PC-3 (cell line): ENCODE results near the gene KDSR. TPM values are rescaled to one million over a fixed set of nuclear protein-coding genes. Genes with fewer than 3 reads are reported as not detected.

ENCODE experiments used
- ATAC-seq: fragments of 200-7000 bp; cut with Tn5 transposase; 2 replicates; pipeline ENCODE4 v1.9.1; 2020; ENCODE audit warnings: mild to moderate bottlenecking, moderate library complexity
- BruUV-seq: library from RNA; stranded (reverse); fragments of 400-500 nt; replicated peaks from 2 replicates; lab custom pipeline; 2021; lab: Mats Ljungman, UMichigan
- CTCF ChIA-PET: fragments of 300-600 bp; sonication (Branson Sonifier 250); formaldehyde crosslinking; loops from one replicate; lab custom pipeline; 2022; ENCODE audit warnings: antibody characterized with exemption; lab: Charles Lee
- POLR2A ChIA-PET: fragments of 300-600 bp; sonication (Branson Sonifier 250); formaldehyde crosslinking; loops from one replicate; lab custom pipeline; 2022; ENCODE audit warnings: antibody characterized with exemption; ENCODE audit not compliant: unreplicated experiment; lab: Charles Lee
- DNase-seq: peaks from one replicate; pipeline ENCODE4 v3.0.0-alpha.2; 2015
- H2AFZ ChIP-seq: fragments of 300-600 bp; sonication (generic); 2 replicates; pipeline ENCODE4 v1.6.0; 2016; ENCODE audit warnings: antibody characterized with exemption, low read length
- H3F3A ChIP-seq: fragments of 300-600 bp; sonication (generic); one replicate; pipeline ENCODE4 v1.6.0; 2017; ENCODE audit warnings: antibody characterized with exemption, low read length, control low read depth, mild to moderate bottlenecking; ENCODE audit not compliant: unreplicated experiment
- H3K27ac ChIP-seq: fragments of 300-600 bp; sonication (generic); 2 replicates; pipeline ENCODE4 v1.5.1; 2016; ENCODE audit warnings: mild to moderate bottlenecking, low read length
- H3K27me3 ChIP-seq: fragments of 300-600 bp; sonication (generic); 2 replicates; pipeline ENCODE4 v1.6.1; 2016; ENCODE audit warnings: low read length, mixed read lengths
- H3K36me3 ChIP-seq: fragments of 300-600 bp; sonication (generic); 2 replicates; pipeline ENCODE4 v1.6.1; 2016; ENCODE audit warnings: low read depth, mixed run types, low read length, mixed read lengths
- H3K4me1 ChIP-seq: fragments of 300-600 bp; sonication (generic); 2 replicates; pipeline ENCODE4 v1.5.1; 2016; ENCODE audit warnings: low read length; ENCODE audit not compliant: insufficient read depth
- H3K4me2 ChIP-seq: fragments of 300-600 bp; sonication (generic); 2 replicates; pipeline ENCODE4 v1.6.0; 2016; ENCODE audit warnings: low read length
- H3K4me3 ChIP-seq: fragments of 300-600 bp; sonication (generic); 2 replicates; pipeline ENCODE4 v1.5.1; 2016; ENCODE audit warnings: mild to moderate bottlenecking, low read length, mixed read lengths
- H3K79me2 ChIP-seq: fragments of 300-600 bp; sonication (generic); 2 replicates; pipeline ENCODE4 v1.6.1; 2017; ENCODE audit warnings: low read length, mixed read lengths
- H3K9ac ChIP-seq: fragments of 300-600 bp; sonication (generic); 2 replicates; pipeline ENCODE4 v1.6.0; 2016; ENCODE audit warnings: mild to moderate bottlenecking, low read length
- H3K9me2 ChIP-seq: fragments of 300-600 bp; sonication (generic); replicated peaks from 2 replicates; pipeline ENCODE4 v1.6.1; 2016; ENCODE audit warnings: mixed run types, low read length, mixed read lengths
- H3K9me3 ChIP-seq: fragments of 300-600 bp; sonication (generic); 2 replicates; pipeline ENCODE4 v1.6.1; 2016; ENCODE audit warnings: low read length, mixed read lengths
- H4K20me1 ChIP-seq: fragments of 300-600 bp; sonication (generic); 2 replicates; pipeline ENCODE4 v1.6.1; 2016; ENCODE audit warnings: low read length, mixed read lengths
- EZH2 ChIP-seq: fragments of 300-600 bp; sonication (generic); IDR thresholded peaks from one replicate; pipeline ENCODE4 v1.6.1; 2017; ENCODE audit warnings: antibody characterized with exemption, mild to moderate bottlenecking, low read length; ENCODE audit not compliant: unreplicated experiment
- EZH2phosphoT487 ChIP-seq: fragments of 300-600 bp; sonication (generic); IDR thresholded peaks from 2 replicates; pipeline ENCODE4 v1.6.1; 2018; ENCODE audit warnings: mild to moderate bottlenecking, antibody characterized with exemption, low read length, borderline replicate concordance
- intact Hi-C: fragments of 100-400 bp; cut with micrococcal nuclease; formaldehyde crosslinking; loops from 2 replicates; pipeline ENCODE4 v1.9.0; 2023
- total RNA-seq: library from RNA; depleted of rRNA; stranded (reverse); fragments of >200 nt; gene quantifications from 2 replicates; pipeline ENCODE4 v1.2.3, GENCODE V29; 2014
- TF ChIP-seq, protein P1 (sequence below): fragments of 300-600 bp; sonication (generic); conservative IDR thresholded peaks from 2 replicates; pipeline ENCODE4 v1.5.1; 2017; ENCODE audit warnings: antibody characterized with exemption, low read depth, mild to moderate bottlenecking, low read length

KDSR gene
- total RNA-seq, 1 experiment from 2014 or later, result 16.1 TPM

DNA sequence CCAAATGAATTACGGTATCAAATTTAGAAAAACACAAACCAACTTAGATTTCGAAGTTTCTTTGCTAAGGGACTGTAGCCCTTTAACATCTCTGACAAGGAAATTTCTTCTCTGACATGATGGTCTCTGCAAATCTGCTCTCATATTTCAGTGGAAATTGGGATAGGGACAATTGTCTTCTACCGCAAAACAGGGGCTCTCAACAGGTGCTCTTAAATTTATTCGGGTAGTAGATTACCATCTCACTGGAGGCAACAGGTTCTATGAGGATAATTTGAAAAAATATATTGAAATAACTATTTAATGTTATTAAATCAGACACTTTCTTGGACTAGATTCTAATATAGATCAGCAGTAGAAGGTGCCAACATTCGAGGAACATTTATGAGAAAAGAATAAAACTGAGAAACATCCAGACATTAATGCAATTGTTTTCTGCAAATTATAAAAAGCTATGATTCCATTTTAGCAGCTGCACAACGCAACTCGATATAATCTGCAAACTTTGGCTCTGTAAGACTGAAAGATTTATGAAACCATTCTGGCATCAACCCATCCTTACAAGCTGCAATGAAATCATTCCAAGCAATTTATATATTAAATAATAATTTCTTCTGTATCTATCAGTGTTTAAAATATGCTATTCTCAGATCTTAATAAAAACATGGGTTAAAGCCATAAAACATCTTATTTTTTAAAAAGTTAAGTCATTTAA, 37.4 kb downstream of the KDSR start:
- no peaks in the 10 kb centered on the region for H3K27me3 ChIP-seq
- no peaks in the 10 kb centered on the region for H3K79me2 ChIP-seq
- ChIA-PET POLR2A (no interaction called here), CTCF (no interaction called here)
- DNase-seq, result no peak
- intact Hi-C loops, result loop anchor here (10.0 kb wide), 1 partner anchor 745 kb away; no protein-coding TSS in a partner anchor
- no peak for TF ChIP-seq EZH2
- TF ChIP-seq, protein P1, sequence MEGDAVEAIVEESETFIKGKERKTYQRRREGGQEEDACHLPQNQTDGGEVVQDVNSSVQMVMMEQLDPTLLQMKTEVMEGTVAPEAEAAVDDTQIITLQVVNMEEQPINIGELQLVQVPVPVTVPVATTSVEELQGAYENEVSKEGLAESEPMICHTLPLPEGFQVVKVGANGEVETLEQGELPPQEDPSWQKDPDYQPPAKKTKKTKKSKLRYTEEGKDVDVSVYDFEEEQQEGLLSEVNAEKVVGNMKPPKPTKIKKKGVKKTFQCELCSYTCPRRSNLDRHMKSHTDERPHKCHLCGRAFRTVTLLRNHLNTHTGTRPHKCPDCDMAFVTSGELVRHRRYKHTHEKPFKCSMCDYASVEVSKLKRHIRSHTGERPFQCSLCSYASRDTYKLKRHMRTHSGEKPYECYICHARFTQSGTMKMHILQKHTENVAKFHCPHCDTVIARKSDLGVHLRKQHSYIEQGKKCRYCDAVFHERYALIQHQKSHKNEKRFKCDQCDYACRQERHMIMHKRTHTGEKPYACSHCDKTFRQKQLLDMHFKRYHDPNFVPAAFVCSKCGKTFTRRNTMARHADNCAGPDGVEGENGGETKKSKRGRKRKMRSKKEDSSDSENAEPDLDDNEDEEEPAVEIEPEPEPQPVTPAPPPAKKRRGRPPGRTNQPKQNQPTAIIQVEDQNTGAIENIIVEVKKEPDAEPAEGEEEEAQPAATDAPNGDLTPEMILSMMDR, result no peak
- TF ChIP-seq EZH2phosphoT487, result no peak
- H3K4me1 ChIP-seq, result no peaks in the 10 kb centered on the region
- H4K20me1 ChIP-seq, result no peaks in the 10 kb centered on the region
- no peak overlapping the region for H3K4me3 ChIP-seq
- H2AFZ ChIP-seq, result no peak overlapping the region
- H3K36me3 ChIP-seq, result peaks cover 4% of the 10 kb centered on the region; the same call in 1 of the 2 replicates
- BruUV-seq, result no TSS peak
- no peaks in the 10 kb centered on the region for H3F3A ChIP-seq
- no peak overlapping the region for H3K4me2 ChIP-seq
- no peak for ATAC-seq
- H3K27ac ChIP-seq, result no peak overlapping the region
- H3K9ac ChIP-seq, result no peak overlapping the region
- no peaks in the 10 kb centered on the region for H3K9me3 ChIP-seq
- no peaks in the 10 kb centered on the region for H3K9me2 ChIP-seq

DNA sequence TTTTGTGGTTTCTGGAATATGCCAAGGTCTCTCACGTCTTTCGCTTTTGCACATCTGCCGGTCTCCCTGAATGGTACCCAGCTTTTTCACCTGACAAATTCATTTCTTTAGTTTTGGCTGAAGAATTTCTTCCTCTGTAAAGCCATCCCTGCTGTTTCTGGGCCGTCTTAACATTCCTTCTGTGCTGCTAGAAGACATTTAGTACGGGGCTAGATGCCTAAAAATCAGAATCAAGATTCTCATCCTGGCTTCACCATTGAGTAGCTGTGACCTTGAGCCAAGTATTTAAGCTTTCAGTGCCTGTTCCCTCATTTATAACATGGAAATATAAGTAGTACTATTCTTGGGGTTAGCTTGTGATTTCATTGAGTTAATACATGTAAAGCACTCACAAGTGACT, 41.0 kb downstream of the KDSR start:
- Histone ChIP-seq H3K9me2 (no peaks in the 10 kb centered on the region), H2AFZ (no peak overlapping the region), H3K27ac (no peak overlapping the region), H3F3A (no peaks in the 10 kb centered on the region), H3K4me3 (no peak overlapping the region), H3K79me2 (no peaks in the 10 kb centered on the region), H3K27me3 (no peaks in the 10 kb centered on the region), H3K4me2 (no peak overlapping the region), H3K36me3 (no peaks in the 10 kb centered on the region), H4K20me1 (no peaks in the 10 kb centered on the region), H3K4me1 (peaks cover 6% of the 10 kb centered on the region; the same call in 1 of the 2 replicates), H3K9ac (no peak overlapping the region), H3K9me3 (no peaks in the 10 kb centered on the region)
- BruUV-seq, result no TSS peak
- ChIA-PET CTCF (no interaction called here), POLR2A (no interaction called here)
- TF ChIP-seq EZH2, result no peak
- TF ChIP-seq, protein P1, result no peak
- TF ChIP-seq EZH2phosphoT487, result no peak
- ATAC-seq (no peak), DNase-seq (no peak)
- intact Hi-C loops, result loop anchor here (10.0 kb wide), 1 partner anchor 741 kb away; no protein-coding TSS in a partner anchor

DNA sequence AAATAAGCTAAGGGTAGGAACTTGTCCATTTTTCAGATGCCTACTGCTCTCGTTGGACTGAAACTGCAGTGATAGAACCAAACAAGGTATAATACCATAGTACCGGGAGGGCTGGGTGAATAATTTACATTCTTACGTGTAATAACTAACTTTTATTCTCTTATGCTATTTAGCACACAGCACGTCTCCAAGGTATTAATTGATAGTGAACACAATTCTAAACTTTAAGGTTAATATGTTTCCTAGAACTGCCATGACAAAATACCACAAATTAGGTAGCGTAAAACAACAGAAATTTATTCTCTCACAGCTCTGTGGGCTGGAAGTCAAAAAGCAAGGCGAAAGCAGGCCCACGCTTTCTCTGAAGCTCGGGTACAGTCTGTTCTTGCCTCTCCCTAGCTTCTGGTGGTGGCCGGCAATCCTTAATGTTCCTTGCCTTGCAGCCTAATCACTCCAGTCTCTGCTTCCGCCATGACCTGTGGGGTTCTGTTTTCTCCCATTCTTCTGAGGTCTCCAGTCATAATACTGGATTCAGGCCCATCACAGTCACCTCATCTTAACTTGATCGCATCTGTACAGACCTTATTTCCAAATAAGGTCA, 41.8 kb downstream of the KDSR start:
- Histone ChIP-seq H3K4me1 (peaks cover 9% of the 10 kb centered on the region; the same call in 1 of the 2 replicates), H3K27ac (no peak overlapping the region), H3K79me2 (no peaks in the 10 kb centered on the region), H3F3A (no peaks in the 10 kb centered on the region), H3K27me3 (no peaks in the 10 kb centered on the region), H3K4me3 (no peak overlapping the region), H3K9me3 (no peaks in the 10 kb centered on the region), H2AFZ (no peak overlapping the region), H3K9ac (no peak overlapping the region), H3K36me3 (no peaks in the 10 kb centered on the region), H3K4me2 (no peak overlapping the region), H3K9me2 (no peaks in the 10 kb centered on the region), H4K20me1 (no peaks in the 10 kb centered on the region)
- no TSS peak for BruUV-seq
- intact Hi-C loops, result loop anchor here (10.0 kb wide), 1 partner anchor 740 kb away; no protein-coding TSS in a partner anchor
- DNase-seq, result no peak
- ChIA-PET CTCF (interaction anchor here (0.8 kb wide), 1 partner anchor 205 kb away, joined by 3 read pairs; no protein-coding TSS in a partner anchor), POLR2A (no interaction called here)
- ATAC-seq, result no peak
- TF ChIP-seq EZH2phosphoT487 (no peak), EZH2 (no peak)
- TF ChIP-seq, protein P1, result no peak
